Globus pallidus (tissue), 1 donor: ENCODE data around the gene SNAP47.

ENCODE experiments used
- DNase-seq: peaks from one replicate; pipeline ENCODE4 v3.0.0-alpha.2; 2015; ENCODE audit warnings: low spot score

SNAP47 gene

DNA sequence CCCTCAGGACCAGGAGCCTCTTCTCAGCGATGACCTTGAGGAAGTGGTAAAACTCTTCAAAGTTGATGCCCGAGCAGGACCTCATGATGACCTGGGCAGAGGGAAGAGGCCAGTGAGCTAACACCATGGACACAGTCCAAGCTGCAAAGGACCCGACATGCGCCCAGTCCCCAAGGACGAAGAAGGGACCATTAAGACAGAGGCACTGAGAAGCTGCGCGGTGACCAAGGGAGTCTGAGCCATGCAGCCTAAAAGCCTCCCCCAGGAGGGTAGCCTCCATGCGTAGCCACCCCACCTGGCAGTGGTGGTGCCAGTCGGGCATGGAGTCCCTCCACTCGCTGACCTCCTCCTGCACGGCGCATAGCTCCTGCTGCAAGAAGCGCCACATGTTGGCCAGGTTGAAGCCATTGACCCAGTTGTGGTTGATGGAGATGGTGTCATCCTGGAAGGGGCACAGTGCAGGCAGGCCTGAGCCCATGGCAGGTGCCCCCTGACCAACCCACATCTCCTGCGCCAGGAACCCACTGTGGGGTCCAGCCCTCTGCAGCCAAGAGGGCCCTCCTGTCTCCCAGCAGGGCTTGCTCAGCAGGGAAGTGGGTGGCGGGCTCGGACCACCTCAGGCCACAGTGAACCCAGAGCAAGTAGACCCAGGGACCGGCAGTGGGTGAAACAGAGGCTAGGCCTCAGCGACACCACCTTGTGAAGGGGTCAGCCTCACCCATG, 2.5 kb upstream of the SNAP47 start:
- DNase-seq = no peak

DNA sequence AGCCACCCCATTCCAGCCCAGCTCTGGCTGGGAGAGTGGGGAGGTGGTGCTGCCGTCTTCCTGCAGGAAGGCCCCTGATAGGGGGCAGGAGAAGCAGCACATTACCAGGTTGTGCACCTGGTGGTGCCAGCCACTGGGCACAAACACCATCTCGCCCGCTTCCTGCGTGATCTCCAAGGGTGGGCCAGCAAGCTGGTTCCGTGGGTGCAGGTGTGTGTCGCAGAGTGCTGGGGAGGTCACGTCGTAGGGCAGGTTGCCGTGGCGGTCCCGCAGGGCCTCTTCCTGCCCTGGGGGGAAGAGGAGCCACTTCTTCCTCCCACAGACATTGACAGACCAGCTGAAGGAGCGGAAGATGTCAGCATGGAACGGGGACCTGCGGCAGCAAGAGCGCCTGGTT, 1.9 kb upstream of the SNAP47 start:
- DNase-seq = no peak

DNA sequence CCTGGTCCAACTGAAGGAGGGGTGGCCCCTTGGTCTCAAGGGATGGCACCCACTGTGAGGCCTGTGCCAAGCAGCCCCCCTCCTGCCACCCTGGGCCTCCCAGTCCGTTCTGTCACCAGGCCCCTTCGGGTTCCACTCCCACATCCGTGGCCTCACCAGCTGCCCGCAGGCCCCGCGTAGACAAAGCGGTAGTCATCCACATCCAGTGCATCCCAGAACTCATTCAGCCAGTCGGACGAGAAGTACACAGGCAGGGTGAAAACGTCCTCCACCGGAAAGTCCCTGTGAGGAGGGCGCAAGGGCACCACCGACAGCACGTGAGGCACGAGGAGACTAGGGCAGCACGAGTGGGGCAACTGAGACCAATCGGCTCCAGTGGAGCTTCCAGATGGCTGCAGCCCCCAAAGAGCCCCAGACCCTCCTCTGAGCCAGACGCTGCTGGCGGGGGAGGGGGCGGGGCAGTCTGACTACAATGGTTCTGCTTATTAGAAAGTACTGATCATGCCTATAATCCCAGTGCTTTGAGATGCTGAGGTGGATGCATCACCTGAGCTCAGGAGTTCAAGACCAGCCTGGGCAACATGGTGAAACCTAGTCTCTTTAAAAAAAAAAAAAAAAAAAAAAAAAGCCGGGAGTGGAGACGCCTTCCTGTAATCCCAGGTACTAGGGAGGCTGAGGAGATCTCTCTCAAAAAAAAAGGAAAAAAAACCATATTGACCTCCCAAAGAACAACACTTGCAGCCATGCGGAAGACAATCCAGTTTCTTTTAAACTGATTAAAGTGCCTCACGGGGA, 1.3 kb upstream of the SNAP47 start:
- DNase-seq = no peak

DNA sequence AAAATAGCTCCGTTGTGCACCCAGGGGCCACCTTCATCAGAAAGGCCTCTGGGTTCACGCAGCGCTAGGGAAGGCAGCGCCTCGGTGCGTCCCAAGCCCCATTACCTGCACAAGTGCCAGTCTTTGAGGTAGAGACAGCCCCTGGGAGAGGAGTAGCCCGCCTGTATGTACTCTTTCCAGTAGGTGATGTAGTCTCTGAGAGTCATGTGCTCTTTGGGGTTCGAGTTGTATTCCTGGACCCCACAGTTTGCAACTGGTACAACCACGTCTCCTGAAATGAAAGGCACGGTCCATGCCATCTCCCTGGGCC, 734 bp upstream of the SNAP47 start:
- DNase-seq = no peak

GRCh38 chr1:227735539-227736285, 477 bp downstream of the SNAP47 start:
- DNase-seq = no peak

GRCh38 chr1:227736814-227737432, 1.7 kb downstream of the SNAP47 start:
- DNase-seq = no peak

DNA sequence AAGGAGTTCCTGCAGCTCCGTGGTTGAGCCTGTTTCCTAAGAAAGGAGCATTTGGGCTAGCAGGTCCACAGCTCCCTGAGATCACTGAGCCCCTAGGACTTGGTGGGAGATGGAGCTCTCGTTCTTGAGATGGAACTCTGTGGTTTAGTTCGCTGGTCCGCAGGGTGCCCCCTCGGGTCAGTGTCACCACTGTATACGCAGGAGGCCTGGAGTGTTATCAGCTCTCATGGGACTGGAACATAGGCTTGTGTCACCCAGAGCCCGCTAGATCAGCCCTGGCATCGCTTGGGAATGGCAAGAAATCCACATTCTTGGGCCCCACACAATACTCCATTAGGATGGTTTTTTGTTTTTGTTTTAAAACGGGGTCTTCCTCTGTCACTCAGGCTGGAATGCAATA, 3.6 kb downstream of the SNAP47 start:
- DNase-seq = no peak

- DNase-seq = no peak
Observed at GRCh38 chr1:227739636-227740035, 4.4 kb downstream of the SNAP47 start.

DNA sequence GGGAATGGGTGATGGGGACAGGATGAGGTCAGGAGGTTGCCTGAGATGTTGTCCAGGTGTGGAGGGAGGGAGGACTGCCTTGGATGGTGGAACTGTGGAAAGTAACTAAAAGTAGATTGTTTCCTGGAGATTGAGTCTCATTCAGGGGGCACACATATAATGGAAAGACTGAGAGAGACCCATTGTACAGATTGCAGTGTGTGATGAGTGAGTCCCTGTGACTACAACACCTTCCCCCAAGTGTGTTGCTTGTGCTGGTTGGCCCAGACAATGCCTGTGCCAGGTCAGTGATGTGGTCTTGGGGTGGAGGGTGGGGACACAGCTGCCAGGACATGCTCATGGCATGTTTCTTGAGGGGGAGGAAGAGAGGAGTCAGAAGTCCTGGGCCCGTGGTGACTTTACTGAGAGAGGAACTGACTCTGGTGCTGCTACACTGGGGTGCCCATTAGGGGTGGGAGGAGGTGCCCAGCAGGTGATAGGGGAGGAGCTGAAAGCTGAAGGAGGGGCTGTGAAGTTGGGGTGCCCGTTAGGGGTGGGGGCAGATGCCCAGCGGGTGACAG, 5.2 kb downstream of the SNAP47 start:
- no peak for DNase-seq

- DNase-seq = no peak
Observed at GRCh38 chr1:227741166-227741870, 6.1 kb downstream of the SNAP47 start.

GRCh38 chr1:227742738-227743715, 7.8 kb downstream of the SNAP47 start:
- DNase-seq = no peak

DNA sequence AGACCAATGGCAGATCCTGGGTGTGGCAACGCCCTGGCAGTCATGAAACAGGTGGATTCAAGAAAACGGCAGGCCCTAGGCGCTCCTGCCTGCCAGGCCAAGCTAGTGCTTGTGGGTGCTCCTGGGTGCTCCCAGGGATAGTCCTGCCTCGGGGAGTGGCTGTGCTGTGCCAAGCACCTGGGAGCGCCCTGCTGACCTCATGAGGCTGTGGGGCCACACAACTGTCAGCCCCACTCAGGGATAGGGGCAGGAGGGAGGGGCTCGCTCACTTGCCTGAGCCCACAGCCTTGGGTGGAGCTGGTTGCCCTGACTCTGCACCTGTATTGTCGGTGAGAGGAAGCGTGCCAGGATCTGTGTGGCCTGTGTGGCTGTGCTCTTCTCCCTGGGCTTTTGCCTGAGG, 9.4 kb downstream of the SNAP47 start:
- no peak for DNase-seq

GRCh38 chr1:227745568-227746265, 10.5 kb downstream of the SNAP47 start:
- no peak for DNase-seq

DNA sequence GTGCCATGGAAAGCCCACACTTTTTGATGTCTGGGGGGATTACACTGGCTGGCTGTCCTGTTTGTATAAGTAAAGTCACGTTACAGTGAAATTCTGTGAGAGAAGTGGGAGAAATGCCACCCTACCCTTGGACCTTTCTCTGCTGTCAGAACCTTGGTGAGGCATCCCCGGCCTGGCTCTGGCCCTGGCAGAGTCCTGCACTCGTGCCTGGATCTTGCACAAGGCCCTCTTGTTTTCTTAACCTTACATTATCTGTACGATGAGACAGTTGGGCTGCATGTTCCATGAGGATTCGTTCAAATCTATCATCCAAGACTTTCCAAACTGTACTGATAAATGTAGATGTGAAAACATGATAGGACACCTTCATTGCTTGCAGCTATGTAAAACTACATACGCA, 11.4 kb downstream of the SNAP47 start:
- DNase-seq = no peak

- DNase-seq = no peak
Observed at GRCh38 chr1:227747382-227747781, 12.1 kb downstream of the SNAP47 start.

DNA sequence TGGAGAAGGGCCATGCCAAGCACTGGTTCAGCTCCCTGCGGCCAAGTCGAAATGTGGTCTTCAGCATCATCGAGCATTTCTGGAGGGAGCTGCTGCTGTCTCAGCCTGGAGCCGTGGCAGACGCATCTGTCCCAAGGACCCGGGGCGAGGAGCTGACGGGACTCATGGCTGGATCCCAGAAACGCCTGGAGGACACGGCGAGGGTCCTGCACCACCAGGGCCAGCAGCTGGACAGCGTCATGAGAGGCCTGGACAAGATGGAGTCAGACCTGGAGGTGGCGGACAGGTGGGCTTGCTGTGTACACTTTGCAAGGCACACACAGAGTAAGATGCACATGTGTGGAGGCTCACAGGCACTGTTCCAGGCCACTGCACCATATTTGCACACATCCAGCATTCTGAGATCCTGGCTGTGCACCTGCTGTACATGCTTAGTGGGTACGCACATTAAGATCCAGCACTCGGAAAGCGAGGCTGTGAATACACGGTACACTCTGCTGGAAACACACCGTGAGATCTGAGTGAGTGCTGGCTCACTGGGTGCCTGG, 12.8 kb downstream of the SNAP47 start:
- DNase-seq = no peak

GRCh38 chr1:227748496-227749182, 13.4 kb downstream of the SNAP47 start:
- DNase-seq = no peak

GRCh38 chr1:227749225-227749624, 14.0 kb downstream of the SNAP47 start:
- no peak for DNase-seq
